ENCODE data around the gene ADGRG7. TPM values are rescaled to one million over a fixed set of nuclear protein-coding genes. Genes with fewer than 3 reads are reported as not detected.
"Not testable (repeated sequence)": the region's sequence is repeated elsewhere in the genome, so short reads cannot be mapped to it uniquely, and the experiment has no call there.

Gene ADGRG7
- total RNA-seq, 3 donors from 2014 or later = not detected

- H3K4me1 ChIP-seq = no peaks in the 10 kb centered on the region
- TF ChIP-seq, protein P1, sequence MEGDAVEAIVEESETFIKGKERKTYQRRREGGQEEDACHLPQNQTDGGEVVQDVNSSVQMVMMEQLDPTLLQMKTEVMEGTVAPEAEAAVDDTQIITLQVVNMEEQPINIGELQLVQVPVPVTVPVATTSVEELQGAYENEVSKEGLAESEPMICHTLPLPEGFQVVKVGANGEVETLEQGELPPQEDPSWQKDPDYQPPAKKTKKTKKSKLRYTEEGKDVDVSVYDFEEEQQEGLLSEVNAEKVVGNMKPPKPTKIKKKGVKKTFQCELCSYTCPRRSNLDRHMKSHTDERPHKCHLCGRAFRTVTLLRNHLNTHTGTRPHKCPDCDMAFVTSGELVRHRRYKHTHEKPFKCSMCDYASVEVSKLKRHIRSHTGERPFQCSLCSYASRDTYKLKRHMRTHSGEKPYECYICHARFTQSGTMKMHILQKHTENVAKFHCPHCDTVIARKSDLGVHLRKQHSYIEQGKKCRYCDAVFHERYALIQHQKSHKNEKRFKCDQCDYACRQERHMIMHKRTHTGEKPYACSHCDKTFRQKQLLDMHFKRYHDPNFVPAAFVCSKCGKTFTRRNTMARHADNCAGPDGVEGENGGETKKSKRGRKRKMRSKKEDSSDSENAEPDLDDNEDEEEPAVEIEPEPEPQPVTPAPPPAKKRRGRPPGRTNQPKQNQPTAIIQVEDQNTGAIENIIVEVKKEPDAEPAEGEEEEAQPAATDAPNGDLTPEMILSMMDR (IDR thresholded peaks at IDR 0.05) = no peak
- TF ChIP-seq POLR2AphosphoS5 (IDR thresholded peaks at IDR 0.05) = no peak
- TF ChIP-seq POLR2A (IDR thresholded peaks at IDR 0.05) = no peak
- no peaks in the 10 kb centered on the region for H3K36me3 ChIP-seq
- no peak overlapping the region for H3K27ac ChIP-seq
- H3K9me3 ChIP-seq = no peaks in the 10 kb centered on the region
- intact Hi-C loops (cut with DNase I; ENCODE audit: low total_unique reads) = no loop called here
- no peaks in the 10 kb centered on the region for H3K27me3 ChIP-seq
- H3K4me3 ChIP-seq = no peak overlapping the region
- no peak for DNase-seq (ENCODE audit: low spot score in 2 of 2)
Observed at GRCh38 chr3:100577382-100578008, 31.9 kb upstream of the ADGRG7 start.

- Histone ChIP-seq H3K4me3 (no peak overlapping the region), H3K36me3 (no peaks in the 10 kb centered on the region), H3K27ac (no peak overlapping the region), H3K27me3 (no peaks in the 10 kb centered on the region), H3K9me3 (no peaks in the 10 kb centered on the region), H3K4me1 (no peaks in the 10 kb centered on the region)
- no peak for DNase-seq (ENCODE audit: low spot score in 2 of 2)
- TF ChIP-seq POLR2AphosphoS5 (IDR thresholded peaks at IDR 0.05) (no peak), POLR2A (IDR thresholded peaks at IDR 0.05) (no peak)
- TF ChIP-seq, protein P1 (IDR thresholded peaks at IDR 0.05) = no peak
- intact Hi-C loops (cut with DNase I; ENCODE audit: low total_unique reads) = no loop called here
Observed at GRCh38 chr3:100578646-100579045, 30.8 kb upstream of the ADGRG7 start.

- Histone ChIP-seq H3K36me3 (no peaks in the 10 kb centered on the region), H3K27me3 (no peaks in the 10 kb centered on the region), H3K27ac (no peak overlapping the region), H3K9me3 (no peaks in the 10 kb centered on the region), H3K4me3 (no peak overlapping the region), H3K4me1 (no peaks in the 10 kb centered on the region)
- intact Hi-C loops (cut with DNase I; ENCODE audit: low total_unique reads) = no loop called here
- DNase-seq (ENCODE audit: low spot score in 2 of 2) = no peak
- TF ChIP-seq, protein P1 (IDR thresholded peaks at IDR 0.05) = no peak
- no peak for TF ChIP-seq POLR2AphosphoS5 (IDR thresholded peaks at IDR 0.05)
- TF ChIP-seq POLR2A (IDR thresholded peaks at IDR 0.05) = no peak
Observed at GRCh38 chr3:100580147-100580546, 29.3 kb upstream of the ADGRG7 start.

- no peak for DNase-seq (ENCODE audit: low spot score in 2 of 2)
- TF ChIP-seq POLR2A (IDR thresholded peaks at IDR 0.05) (no peak), POLR2AphosphoS5 (IDR thresholded peaks at IDR 0.05) (no peak)
- TF ChIP-seq, protein P1 (IDR thresholded peaks at IDR 0.05) = no peak
- H3K27me3 ChIP-seq = no peaks in the 10 kb centered on the region
- no peaks in the 10 kb centered on the region for H3K9me3 ChIP-seq
- no peaks in the 10 kb centered on the region for H3K36me3 ChIP-seq
- no peak overlapping the region for H3K4me3 ChIP-seq
- no peaks in the 10 kb centered on the region for H3K4me1 ChIP-seq
- H3K27ac ChIP-seq = no peak overlapping the region
- intact Hi-C loops (cut with DNase I; ENCODE audit: low total_unique reads) = no loop called here
Observed at GRCh38 chr3:100581650-100582049, 27.8 kb upstream of the ADGRG7 start.

GRCh38 chr3:100582157-100582556, 27.2 kb upstream of the ADGRG7 start:
- DNase-seq (ENCODE audit: low spot score in 2 of 2); H3K9me3 ChIP-seq; intact Hi-C loops (cut with DNase I; ENCODE audit: low total_unique reads); H3K36me3 ChIP-seq; H3K27me3 ChIP-seq; H3K27ac ChIP-seq; H3K4me1 ChIP-seq; H3K4me3 ChIP-seq: not testable (repeated sequence)

All from breast epithelium (tissue), 4 donors.